Transverse colon (tissue), 4 donors: Measurements from ENCODE around the gene PTPRG. TPM values are rescaled to one million over a fixed set of nuclear protein-coding genes. Genes with fewer than 3 reads are reported as not detected.

Experiments
- DNase-seq: peaks from one replicate; pipeline ENCODE4 v3.0.0-alpha.2; 2019
- H3K27ac ChIP-seq, 4 donors: fragments of 200-600 bp; sonication (generic); 2 replicates each; pipeline ENCODE4 v1.5.1; 2016 to 2018; ENCODE audit warnings: inconsistent platforms in 4 of 4
- H3K27me3 ChIP-seq: fragments of 200-600 bp; sonication (generic); 2 replicates; pipeline ENCODE4 v1.5.1; 2017; ENCODE audit warnings: inconsistent platforms
- H3K36me3 ChIP-seq, 4 donors: fragments of 200-600 bp; sonication (generic); 2 replicates each; pipeline ENCODE4 v1.5.1; 2017 to 2019; ENCODE audit warnings: inconsistent platforms in 4 of 4
- H3K4me1 ChIP-seq, 4 donors: fragments of 200-600 bp; sonication (generic); 2 replicates each; pipeline ENCODE4 v1.5.1; 2017 to 2020; ENCODE audit warnings: inconsistent platforms in 4 of 4
- H3K4me3 ChIP-seq, 4 donors: fragments of 200-600 bp; sonication (generic); 1 replicate in 1 of 4; 2 replicates in 3 of 4; pipeline versions ENCODE4 v1.5.1 to v1.6.1; 2017 to 2019; ENCODE audit warnings: inconsistent platforms in 4 of 4
- H3K9me3 ChIP-seq, 2 donors: fragments of 200-600 bp; sonication (generic); 2 replicates each; pipeline ENCODE4 v1.5.1; 2017 to 2019; ENCODE audit warnings: inconsistent platforms in 2 of 2
- EP300 ChIP-seq: sonication (generic); formaldehyde crosslinking; IDR thresholded peaks from one replicate; pipeline ENCODE4 v1.6.1; 2017; ENCODE audit warnings: antibody characterized with exemption, low read depth
- POLR2A ChIP-seq: fragments of 450-650 bp; IDR thresholded peaks from one replicate; pipeline ENCODE4 v1.6.1; 2016; ENCODE audit warnings: antibody characterized with exemption, mild to moderate bottlenecking, moderate library complexity
- POLR2AphosphoS5 ChIP-seq, 3 donors: sonication (generic); formaldehyde crosslinking; IDR thresholded peaks; one replicate each; pipeline ENCODE4 v1.6.1; 2016; ENCODE audit warnings: antibody characterized with exemption in 3 of 3
- WGBS, 2 donors: methylation state at CpG; one replicate each; pipeline ENCODE4 v1.1.5; 2018; ENCODE audit warnings: low coverage in 1 of 2; 5-methylcytosine and 5-hydroxymethylcytosine counted together
- in situ Hi-C, 4 donors: fragments of 200-750 bp; cut with MboI; loops; one replicate each; pipeline versions ENCODE4 v1.15.0 to v1.15.1; 2017; ENCODE audit warnings: low sequenced_read_pairs in 3 of 4, low pct_ligation_motif_present in 1 of 4, low pct_unique_long_range_greater_than_20kb in 1 of 4
- intact Hi-C: fragments of 100-400 bp; cut with DNase I; formaldehyde crosslinking; loops from one replicate; pipeline ENCODE4 v1.15.1; 2023; ENCODE audit warnings: low total_unique reads
- total RNA-seq, 4 donors: library from RNA; depleted of rRNA; stranded (reverse); fragments of >200 nt; gene quantifications; one replicate each; pipeline ENCODE4 v1.1.0, GENCODE V29; 2016
- TF ChIP-seq, protein P1 (sequence below), 5 experiments: fragments of 200-600 bp in 3 of 5; fragments of 450-650 bp in 2 of 5; sonication (generic) in 3 of 5; IDR thresholded peaks; 1 replicate in 2 of 5; 2 replicates in 3 of 5; pipeline ENCODE4 v1.5.1; 2016 to 2017; ENCODE audit warnings: antibody characterized with exemption in 5 of 5, inconsistent platforms in 3 of 5, mild to moderate bottlenecking in 2 of 5, moderate library complexity in 1 of 5

The PTPRG gene
- total RNA-seq, 4 donors from 2014 or later = 29.2 to 83.4 (median 41.6) TPM

DNA sequence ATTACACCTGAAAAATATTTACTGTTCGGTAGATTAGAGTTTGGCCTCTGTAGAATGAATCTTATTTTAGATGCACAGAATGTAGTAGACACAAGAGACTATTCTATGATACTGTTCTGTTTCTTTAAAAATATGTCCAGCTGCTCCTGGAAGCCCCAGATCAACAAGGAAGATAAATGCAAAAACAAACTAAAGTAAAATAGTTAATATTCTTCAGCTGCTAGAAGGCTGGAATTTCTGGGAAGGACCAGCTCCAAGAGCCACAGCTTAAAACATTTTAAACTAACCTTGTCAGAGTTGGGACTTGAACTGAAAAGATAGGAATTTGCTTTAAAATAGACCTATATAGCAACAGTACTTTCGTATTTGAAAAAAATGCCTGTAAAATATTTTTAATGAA, 277.9 kb downstream of the PTPRG start:
- 76 to 79% methylated on average over 2 of the region's 2 CpGs for WGBS, 2 donors
- Histone ChIP-seq H3K27ac (no peak overlapping the region), H3K36me3 (no peaks in the 10 kb centered on the region), H3K4me1 (peaks cover 0 to 13% (median 0%) of the 10 kb centered on the region in 4 donors), H3K9me3 (no peaks in the 10 kb centered on the region), H3K4me3 (no peak overlapping the region), H3K27me3 (no peaks in the 10 kb centered on the region)
- in situ Hi-C loops = no loop called here
- TF ChIP-seq EP300 = no peak
- TF ChIP-seq POLR2A = no peak
- TF ChIP-seq, protein P1, sequence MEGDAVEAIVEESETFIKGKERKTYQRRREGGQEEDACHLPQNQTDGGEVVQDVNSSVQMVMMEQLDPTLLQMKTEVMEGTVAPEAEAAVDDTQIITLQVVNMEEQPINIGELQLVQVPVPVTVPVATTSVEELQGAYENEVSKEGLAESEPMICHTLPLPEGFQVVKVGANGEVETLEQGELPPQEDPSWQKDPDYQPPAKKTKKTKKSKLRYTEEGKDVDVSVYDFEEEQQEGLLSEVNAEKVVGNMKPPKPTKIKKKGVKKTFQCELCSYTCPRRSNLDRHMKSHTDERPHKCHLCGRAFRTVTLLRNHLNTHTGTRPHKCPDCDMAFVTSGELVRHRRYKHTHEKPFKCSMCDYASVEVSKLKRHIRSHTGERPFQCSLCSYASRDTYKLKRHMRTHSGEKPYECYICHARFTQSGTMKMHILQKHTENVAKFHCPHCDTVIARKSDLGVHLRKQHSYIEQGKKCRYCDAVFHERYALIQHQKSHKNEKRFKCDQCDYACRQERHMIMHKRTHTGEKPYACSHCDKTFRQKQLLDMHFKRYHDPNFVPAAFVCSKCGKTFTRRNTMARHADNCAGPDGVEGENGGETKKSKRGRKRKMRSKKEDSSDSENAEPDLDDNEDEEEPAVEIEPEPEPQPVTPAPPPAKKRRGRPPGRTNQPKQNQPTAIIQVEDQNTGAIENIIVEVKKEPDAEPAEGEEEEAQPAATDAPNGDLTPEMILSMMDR (IDR thresholded peaks at IDR 0.05) = no peak
- TF ChIP-seq POLR2AphosphoS5 (IDR thresholded peaks at IDR 0.05) = no peak
- DNase-seq = no peak
- intact Hi-C loops = no loop called here

DNA sequence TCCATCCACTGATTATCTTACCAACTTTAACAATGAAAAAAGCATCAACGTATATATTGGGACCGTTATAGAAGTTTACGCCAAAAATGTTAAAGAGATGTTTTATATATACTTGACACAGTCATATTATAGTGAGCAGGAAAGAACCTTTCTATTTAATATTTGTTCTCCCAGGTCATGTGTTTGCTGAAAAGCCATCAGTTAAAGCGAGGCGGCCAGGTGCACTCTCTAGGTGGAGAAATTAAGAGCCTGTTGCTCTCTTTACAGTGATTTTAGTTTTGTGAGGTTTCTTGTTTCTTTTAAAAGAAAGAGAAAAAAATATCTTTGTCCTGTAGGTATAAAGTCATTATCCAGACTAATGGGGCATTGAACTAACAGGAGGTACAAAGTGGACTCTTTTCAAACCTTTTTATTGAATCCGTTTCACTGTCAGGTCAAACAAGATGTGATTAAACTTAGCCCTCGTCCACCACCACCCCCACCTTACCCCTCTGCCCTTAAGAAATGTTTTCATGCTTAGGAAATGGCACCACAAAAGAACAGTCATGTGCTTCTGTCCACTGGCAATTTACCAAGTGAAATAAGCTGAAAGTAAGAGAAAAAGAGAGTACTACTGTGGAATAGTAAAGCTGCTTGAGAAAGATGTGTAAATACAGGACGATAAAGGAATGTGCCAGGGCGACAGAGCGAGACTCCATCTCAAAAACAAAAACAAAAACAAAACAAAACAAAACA, 279.9 kb downstream of the PTPRG start:
- Histone ChIP-seq H3K9me3 (no peaks in the 10 kb centered on the region), H3K4me3 (no peak overlapping the region), H3K27ac (no peak overlapping the region), H3K36me3 (no peaks in the 10 kb centered on the region), H3K4me1 (peaks cover 0 to 16% (median 2%) of the 10 kb centered on the region in 4 donors), H3K27me3 (no peaks in the 10 kb centered on the region)
- WGBS, 2 donors = 77 to 84% methylated on average over 8 to 10 of the region's 10 CpGs
- TF ChIP-seq, protein P1 (IDR thresholded peaks at IDR 0.05) = no peak
- TF ChIP-seq POLR2AphosphoS5 (IDR thresholded peaks at IDR 0.05) = no peak
- no peak for TF ChIP-seq POLR2A
- no peak for TF ChIP-seq EP300
- DNase-seq = no peak
- intact Hi-C loops = no loop called here
- in situ Hi-C loops = no loop called here

DNA sequence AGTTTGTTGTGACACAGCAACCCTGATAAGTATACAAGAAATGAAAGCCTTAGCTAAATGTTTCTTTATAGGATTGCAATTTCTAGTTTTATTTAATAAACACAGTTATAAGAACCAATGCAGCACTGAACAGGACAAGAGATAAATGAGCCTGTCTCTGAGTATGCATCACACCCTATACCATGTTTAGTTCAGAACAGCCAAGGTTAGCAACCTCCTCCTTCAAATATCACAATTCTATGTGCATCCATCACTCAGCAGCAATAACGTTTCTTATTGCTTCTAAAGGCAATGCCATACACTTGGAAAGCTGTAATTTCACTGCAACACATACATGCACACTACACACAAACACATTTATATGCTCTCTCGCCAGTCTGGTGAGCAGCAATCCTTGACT, 280.6 kb downstream of the PTPRG start:
- WGBS, 2 donors = 69 to 83% methylated on average over 2 of the region's 2 CpGs

DNA sequence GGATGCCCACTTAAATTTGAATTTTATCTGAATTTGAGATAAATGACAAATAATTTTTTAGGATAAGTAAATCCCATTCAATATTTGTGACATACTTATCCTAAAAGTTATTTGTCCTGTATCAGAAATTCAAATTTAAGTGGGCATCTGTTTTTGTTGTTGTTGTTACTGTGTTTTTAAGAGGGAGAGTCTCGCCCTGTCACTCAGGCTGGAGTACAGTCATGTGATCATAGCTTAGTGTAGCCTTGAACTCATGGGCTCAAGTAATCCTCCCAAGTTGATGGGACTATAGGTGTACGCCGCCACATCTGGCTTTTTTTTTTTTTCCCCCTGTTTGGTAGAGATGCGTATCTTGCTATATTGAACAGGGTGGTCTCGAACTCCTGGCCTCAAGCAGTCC, 283.0 kb downstream of the PTPRG start:
- no peak for DNase-seq
- intact Hi-C loops (no loop called here), in situ Hi-C loops (no loop called here)
- Histone ChIP-seq H3K9me3 (no peaks in the 10 kb centered on the region), H3K27me3 (no peaks in the 10 kb centered on the region), H3K4me3 (no peak overlapping the region), H3K4me1 (peaks cover 20 to 41% (median 27%) of the 10 kb centered on the region in 4 donors), H3K27ac (no peak overlapping the region), H3K36me3 (no peaks in the 10 kb centered on the region)
- 92 to 94% methylated on average over 5 of the region's 5 CpGs for WGBS, 2 donors
- TF ChIP-seq POLR2AphosphoS5 (IDR thresholded peaks at IDR 0.05) (no peak), POLR2A (no peak), EP300 (no peak)
- TF ChIP-seq, protein P1 (IDR thresholded peaks at IDR 0.05) = no peak

More for the DNA sequence above, 280.6 kb downstream of the PTPRG start:
- Histone ChIP-seq H3K4me1 (peaks cover under 1 to 22% (median 5%) of the 10 kb centered on the region in 4 donors), H3K27me3 (no peaks in the 10 kb centered on the region), H3K27ac (no peak overlapping the region), H3K36me3 (no peaks in the 10 kb centered on the region), H3K9me3 (no peaks in the 10 kb centered on the region), H3K4me3 (no peak overlapping the region)
- in situ Hi-C loops (no loop called here), intact Hi-C loops (no loop called here)
- no peak for DNase-seq
- TF ChIP-seq, protein P1 (IDR thresholded peaks at IDR 0.05) = no peak
- TF ChIP-seq POLR2AphosphoS5 (IDR thresholded peaks at IDR 0.05) (no peak), EP300 (no peak), POLR2A (no peak)
